Adrenal gland (tissue), 5 donors: ENCODE measurements around the gene YBX1.

Experiments
- POLR2A ChIP-seq, 2 donors: fragments of 450-650 bp; IDR thresholded peaks; one replicate each; pipeline ENCODE4 v1.6.1; 2017; ENCODE audit warnings: antibody characterized with exemption in 2 of 2, mild to moderate bottlenecking in 2 of 2, moderate library complexity in 1 of 2
- TF ChIP-seq, protein P1 (sequence below), 6 experiments: fragments of 450-650 bp in 4 of 6; fragments of 200-600 bp in 2 of 6; sonication (generic) in 1 of 6; IDR thresholded peaks; 1 replicate in 5 of 6; 2 replicates in 1 of 6; pipeline versions ENCODE4 v1.5.1 to v1.8.0; 2016 to 2021; ENCODE audit warnings: antibody characterized with exemption in 6 of 6, mild to moderate bottlenecking in 2 of 6, moderate library complexity in 1 of 6
- donor health status: DM: no; HTN: no; CAD: no.

DNA sequence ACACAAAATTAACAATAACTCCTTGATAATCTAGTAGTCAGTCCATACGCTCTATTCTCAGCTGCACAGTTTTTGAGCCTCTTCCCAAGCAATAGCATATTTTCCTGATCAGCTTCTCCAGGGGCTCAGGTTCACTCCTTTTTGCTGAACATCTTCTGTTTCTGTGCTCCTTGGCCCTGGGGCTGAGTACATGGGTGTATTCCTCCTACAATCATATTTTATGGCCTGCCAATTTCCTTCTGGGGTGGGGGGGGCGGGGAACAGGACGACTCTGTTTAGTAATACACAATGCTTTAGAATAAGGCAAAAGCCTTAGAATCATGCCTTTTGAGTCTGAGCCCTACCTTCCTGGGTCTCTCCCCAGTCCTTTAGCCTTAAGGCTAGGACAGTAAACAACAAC is 49.4 kb downstream of the YBX1 start:
- TF ChIP-seq, protein P1, sequence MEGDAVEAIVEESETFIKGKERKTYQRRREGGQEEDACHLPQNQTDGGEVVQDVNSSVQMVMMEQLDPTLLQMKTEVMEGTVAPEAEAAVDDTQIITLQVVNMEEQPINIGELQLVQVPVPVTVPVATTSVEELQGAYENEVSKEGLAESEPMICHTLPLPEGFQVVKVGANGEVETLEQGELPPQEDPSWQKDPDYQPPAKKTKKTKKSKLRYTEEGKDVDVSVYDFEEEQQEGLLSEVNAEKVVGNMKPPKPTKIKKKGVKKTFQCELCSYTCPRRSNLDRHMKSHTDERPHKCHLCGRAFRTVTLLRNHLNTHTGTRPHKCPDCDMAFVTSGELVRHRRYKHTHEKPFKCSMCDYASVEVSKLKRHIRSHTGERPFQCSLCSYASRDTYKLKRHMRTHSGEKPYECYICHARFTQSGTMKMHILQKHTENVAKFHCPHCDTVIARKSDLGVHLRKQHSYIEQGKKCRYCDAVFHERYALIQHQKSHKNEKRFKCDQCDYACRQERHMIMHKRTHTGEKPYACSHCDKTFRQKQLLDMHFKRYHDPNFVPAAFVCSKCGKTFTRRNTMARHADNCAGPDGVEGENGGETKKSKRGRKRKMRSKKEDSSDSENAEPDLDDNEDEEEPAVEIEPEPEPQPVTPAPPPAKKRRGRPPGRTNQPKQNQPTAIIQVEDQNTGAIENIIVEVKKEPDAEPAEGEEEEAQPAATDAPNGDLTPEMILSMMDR (IDR thresholded peaks at IDR 0.05): no peak
- TF ChIP-seq POLR2A (IDR thresholded peaks at IDR 0.05): no peak
